HG03432 (cell line): ENCODE data around the gene KDM4B.

ENCODE experiments used
- ATAC-seq: cut with Tn5 transposase; IDR thresholded peaks from one replicate; pipeline ENCODE4 v1.9.1; 2021; ENCODE audit warnings: mild to moderate bottlenecking, moderate library complexity; ENCODE audit not compliant: unreplicated experiment

KDM4B gene

DNA sequence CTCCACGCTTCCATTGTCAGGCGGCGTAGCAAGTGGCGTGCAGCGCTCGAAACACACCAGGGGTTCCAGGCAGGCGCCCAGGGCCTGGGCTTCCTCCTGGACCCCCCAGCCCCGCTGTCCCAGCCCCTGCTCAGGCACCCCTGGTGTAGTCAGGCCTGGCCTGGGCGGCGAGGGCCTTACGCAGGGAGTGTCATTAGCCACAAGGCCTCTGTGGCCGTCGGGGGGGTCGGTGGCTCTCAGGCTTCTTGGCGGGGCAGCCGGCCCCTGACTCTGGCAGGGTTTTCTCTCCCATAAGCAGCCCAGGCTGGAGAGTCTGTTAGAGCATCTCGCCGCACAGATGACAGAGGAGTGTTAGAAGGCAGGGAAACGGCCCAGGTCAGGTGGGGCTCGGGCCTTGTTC is 116.7 kb downstream of the KDM4B start:
- no peak for ATAC-seq

DNA sequence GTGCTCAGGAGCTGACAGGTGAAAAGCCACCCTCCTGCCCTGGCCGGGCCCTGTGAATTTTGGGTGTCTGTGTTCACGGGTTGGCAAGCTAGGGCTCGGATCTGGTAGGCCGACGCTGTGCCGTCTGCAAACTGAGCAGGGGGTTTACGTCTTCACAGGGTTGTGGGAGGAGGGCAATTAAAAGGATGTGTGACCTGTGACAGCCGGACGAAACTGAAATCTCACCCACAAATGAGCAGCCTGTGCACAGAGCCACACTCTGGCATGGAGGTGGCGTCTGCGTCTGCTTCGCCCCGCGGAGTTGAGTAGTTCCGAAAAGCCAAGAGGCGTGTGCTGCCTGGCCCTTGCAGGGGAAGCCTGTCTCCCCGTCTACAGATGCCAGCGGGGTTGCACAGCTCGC is 117.3 kb downstream of the KDM4B start:
- ATAC-seq, result no peak

DNA sequence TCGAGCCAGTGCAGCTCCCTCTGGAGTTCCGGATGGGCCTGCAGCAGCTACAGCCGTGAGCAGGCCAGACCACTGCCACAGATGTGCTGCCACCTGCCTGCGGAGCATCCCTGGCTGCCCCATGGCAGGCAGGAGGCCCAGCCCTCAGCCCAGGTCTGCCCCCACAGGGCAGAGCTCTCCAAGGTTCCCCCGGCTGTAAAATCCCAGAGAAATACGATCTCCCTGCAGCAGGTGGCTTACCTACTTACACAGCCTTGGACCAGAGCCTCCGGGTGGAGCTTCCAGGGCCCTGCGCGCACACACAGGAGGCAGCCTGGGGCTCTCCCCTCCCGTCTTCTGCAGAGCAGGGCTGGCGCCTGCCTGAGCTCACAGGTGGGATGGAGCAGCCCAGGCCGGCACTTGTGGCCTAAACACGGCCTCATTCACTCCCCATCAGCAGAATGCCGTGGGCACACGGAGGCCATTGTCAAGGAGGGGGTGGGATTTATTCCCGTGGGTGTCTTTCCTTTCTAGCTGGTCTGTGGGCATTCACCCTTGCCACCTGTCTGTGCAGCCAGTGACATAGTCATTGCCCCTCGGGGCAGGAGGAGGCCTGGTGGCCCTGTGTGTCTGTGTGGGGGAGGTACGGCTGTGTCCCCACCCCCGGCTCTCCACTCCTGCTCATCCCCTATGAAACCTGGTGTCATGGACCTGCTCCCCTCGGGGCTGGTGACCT is 118.0 kb downstream of the KDM4B start:
- ATAC-seq, result no peak

DNA sequence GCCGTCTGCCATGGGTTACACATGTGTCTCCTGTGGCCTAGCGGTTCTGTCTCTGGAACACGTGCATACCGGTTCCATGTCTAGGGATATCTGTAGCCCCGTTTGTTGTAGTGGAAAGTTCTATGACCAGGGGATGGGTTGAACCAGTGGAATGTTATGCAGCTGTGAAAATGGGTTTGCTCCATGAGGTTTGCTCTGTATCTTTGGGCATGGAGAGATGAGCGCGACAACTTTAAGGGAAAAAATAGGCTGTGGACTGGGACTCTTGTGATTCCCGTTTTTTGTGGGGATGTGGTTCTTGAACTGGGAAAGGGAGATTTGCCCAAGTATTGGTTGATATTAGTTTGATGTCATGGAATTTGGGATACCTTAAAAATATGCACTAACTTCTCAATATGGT is 120.4 kb downstream of the KDM4B start:
- no peak for ATAC-seq

DNA sequence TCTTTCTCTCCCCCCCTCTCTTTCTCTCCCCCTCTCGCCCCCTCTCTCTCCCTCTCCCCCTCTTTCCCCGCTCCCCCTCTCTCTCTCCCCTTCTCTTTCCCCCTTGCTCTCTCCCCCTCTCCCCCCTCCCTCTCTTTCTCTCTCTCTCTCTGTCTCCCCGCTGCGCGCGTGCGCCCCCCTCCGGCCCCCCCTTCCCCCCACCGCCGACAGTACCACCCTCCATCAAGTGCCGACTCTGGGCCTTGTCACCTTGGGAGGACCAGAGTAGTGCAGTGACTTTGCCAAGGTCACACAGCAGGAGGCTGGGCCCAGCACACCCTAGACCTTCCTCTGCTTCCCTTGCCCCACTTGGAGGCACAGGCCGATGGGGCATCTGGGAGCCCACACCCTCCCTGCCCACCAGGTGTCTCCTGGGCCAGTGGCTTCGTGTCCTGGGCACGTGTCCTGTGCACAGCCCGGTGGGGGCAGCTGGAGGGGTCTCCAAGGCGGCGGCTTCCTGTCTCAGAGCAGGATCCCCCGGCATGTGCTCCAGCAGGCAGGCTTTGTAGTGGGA is 121.6 kb downstream of the KDM4B start:
- ATAC-seq, result no peak

DNA sequence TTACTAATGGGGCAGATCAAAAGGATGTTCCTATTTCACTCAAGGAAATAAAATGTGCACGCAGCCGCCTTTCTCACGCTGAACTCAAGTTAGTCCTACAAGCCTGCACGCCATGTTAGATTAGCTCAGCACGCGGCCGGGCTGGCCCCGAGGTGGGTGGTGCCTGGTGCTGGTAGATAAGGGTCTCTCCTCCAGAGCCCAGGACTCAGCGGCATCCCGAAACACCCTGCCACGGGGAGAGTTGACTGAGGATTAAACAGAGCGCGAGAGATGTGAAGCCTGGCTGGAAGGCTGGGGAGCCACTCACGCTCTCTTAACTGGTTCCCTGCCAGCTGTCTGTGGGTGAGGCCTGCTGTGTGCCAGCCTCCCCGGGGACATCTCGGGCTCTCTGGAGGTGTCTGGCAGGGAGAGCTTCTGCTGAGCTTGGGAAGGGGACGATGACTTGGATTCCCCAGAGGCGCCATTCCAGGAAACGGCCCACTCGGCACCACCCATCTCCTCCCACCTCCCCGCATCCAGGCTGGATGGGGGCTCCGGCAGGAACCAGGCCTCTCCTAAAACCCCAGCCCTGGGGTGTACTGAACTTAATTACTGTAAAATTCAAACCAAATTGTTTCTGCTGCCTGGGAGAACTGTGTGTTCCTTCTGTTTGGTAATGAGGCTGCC is 122.2 kb downstream of the KDM4B start:
- no peak for ATAC-seq

DNA sequence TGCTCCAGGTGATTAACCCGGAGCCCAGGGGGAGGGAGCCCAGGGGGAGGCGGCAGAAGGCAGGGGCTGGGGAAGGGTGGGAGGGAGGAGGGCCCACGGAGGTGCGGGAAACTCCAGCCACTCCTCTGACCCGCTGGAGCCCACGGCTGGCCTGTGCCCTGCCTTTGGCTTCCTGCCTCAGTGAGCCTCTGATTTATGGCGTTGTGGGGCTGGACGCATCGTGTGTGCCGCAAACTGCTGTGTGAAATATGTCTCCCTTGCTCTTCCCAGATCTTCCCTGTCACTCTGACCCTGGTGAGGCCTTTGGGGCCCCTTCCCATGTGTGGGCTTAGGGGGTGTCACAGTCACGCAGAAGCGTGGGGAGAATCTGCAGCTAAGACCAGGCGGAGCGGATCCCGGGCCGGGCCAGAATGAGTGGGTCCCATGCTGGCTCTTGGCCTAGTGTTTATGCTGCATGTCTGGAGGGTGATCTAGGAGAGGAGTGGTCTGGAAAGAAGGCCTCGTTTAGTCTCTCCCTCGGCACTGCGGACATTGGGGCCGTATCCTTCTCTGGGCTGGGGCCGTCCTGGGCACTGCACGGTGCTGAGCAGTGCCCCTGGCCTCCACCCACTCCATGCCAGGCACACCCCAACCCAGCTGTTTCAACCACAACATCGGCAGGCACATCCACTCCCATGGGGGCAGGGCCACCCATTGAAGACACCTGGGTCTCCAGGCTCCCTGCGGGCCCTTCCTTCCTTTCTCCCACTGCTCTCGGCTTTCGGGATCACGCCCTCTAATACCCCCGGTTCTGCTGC is 123.0 kb downstream of the KDM4B start:
- no peak for ATAC-seq

DNA sequence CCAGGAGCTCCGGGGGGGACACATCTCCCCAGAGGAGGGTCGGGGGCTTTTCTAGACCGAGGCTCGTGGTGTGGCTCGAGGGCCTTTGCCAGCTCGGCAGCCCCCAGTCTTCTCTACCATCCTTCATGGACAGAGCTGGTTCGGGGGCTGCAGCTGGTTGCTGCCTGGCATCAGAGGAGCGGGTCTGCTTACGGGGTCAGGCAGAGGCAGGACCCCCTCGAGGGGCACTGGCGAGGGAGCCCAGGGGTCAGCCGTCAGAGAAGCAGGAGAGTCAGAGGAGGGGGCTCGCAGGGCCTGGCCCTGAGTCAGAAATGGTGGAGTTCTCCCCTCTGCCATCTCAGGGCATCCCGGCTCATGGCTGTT is 123.5 kb downstream of the KDM4B start:
- no peak for ATAC-seq

DNA sequence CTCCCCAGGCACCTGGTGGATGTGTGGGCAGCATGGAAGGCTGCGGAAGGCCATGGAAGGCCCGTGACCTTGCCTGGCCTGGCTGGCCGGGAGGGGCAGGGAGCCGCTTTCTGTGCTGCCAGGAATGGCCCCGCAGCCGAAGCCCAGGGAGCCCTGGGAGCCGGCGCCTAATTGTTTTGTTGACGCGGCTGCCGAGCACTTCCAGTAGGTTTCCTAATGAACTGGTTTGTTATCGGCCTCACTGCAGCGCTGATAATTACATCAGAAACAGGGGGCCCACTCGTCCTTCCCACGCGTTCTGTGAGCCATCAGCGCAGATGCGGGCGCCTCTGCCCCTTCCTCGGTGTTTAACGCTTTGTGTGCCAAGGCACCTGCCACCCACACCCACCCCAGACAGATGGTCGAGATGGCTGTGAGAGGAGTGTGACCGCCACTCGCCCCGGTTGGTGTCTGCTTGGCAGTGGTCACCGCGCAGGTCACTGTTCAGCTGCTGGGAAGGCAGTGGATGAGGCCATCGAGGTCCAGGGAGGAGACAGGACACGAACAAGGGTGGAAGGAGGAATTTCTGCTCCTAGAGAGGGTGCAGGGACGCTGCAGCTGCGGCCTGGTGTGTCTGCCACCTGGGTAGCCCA is 124.5 kb downstream of the KDM4B start:
- no peak for ATAC-seq

DNA sequence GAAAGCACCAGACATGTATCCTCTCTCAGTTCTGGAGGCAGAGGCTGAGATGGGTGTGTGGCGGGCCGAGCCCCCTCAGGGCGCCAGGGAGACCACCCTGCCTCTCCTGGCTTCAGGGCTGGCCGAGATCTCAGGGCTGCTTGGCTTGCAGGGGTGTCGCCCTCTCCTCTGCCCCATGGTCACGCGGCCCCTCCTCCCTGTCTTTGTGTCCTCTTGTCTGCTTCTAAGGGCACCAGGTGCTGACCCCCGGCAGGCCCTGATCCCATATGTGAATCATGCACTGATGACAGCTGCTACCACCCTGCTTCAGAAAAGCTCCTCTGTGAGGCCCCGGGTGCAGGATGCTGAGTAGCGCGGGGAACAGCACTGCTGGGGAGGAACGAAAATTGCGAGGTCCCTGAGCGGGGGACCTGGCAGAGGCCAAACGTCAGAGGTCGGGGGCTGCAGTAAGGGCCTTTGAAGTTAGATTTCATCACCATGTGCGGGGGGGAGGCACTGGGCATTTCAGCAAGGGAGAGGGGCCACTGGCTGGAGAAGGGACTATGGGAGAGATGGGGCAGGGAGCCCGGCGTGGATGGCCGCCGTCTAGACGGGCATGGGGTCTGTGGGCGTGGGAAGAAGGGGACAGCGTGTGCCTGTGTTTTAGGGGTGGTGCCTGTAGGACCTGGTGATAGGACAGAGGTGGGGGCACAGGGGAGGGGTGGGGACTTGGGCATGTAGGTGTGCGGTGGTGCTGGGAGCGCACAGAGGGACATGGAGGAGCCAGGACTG is 125.2 kb downstream of the KDM4B start:
- no peak for ATAC-seq

DNA sequence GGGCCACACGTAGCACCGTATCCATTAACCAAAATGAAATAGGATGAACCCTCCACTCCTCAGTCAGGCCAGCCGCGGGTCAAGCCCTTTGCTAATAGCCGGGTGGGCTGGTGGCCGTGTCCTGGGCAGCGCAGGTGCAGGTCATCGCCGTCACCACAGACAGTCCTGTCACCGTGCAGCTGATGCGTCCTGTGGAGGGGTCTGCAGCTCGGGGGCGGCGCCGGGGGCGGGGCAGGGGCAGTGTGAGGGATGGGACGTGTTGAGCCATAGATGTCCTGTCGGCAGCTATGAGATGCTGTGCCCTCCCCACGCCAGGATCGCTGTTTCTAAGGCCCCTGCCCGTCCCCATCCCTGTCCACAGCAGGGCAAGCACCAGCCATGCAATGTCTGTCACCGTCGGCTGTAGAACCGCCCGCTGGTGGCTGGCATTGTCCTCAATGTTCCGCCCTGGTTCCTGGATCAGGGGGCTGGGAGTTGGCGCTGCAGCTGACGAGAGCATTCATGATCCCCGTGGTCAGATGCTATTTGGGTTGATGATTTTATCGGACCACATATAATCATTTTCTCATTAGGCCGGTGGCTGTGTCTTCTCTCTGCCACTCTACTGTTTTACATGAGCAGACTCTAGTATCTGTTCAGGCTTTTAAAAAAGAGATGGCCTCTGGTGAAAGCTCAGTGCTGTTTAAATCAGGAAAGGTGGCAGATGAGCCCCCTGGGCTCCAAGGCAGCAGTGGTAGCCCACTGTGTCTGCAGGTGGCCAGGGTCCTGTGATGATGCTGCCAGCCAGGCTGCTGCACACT is 126.1 kb downstream of the KDM4B start:
- no peak for ATAC-seq

DNA sequence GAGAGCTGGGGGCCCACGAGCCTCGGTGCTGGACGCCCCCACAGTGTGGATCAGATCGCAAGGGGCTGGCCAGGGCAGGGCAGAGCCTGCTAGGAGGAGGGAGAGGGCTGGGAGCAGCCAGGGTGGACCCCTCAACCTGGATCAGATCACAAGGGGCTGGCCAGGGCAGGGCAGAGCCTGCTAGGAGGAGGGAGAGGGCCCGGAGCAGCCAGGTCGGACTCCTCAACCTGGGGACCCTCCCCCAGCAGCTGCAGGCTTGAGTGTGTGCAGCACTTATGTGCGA is 126.6 kb downstream of the KDM4B start:
- ATAC-seq, result no peak

DNA sequence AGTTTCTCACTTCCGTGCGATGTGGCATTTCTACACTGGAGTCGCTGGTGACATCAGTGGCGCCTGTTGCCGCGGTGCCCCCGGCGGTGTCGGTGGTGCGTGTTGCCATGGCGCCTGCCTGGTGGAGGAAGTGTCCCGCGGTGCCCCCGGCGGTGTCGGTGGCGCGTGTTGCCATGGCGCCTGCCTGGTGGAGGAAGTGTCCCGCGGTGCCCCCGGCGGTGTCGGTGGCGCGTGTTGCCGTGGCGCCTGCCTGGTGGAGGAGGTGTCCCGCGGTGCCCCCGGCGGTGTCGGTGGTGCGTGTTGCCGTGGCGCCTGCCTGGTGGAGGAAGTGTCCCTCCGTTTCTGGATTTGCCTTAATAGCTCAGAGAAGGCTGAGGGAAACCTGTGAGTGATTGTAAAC is 127.6 kb downstream of the KDM4B start:
- no peak for ATAC-seq

DNA sequence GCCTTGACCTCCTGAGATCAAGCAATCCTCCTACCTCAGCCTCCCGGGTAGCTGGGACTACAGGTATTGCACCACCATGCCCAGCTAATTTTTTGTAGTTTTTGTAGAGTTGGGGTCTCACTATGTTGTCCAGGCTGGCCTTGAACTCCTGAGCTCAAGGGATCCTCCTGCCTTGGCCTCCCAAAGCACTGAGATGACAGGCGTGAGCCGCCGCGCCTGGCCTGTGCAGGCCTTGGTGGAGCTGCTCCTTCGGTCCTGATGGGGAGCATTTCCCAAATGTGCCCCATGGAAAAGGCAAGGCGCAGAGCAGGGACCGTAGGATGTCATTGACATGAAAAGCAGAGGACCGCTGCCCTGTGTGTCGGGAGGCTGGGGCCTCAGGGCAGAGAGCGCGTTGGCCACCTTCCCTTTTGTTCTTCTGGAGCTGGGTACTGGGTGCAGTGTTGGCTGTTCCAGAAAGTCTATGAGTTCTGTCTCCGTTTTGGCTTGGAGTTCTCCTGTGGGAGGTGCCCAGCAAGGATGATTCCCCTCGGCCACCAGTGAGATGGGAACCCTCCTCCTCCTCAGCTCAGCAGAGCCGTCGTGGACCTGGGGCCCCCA is 128.5 kb downstream of the KDM4B start:
- no peak for ATAC-seq

DNA sequence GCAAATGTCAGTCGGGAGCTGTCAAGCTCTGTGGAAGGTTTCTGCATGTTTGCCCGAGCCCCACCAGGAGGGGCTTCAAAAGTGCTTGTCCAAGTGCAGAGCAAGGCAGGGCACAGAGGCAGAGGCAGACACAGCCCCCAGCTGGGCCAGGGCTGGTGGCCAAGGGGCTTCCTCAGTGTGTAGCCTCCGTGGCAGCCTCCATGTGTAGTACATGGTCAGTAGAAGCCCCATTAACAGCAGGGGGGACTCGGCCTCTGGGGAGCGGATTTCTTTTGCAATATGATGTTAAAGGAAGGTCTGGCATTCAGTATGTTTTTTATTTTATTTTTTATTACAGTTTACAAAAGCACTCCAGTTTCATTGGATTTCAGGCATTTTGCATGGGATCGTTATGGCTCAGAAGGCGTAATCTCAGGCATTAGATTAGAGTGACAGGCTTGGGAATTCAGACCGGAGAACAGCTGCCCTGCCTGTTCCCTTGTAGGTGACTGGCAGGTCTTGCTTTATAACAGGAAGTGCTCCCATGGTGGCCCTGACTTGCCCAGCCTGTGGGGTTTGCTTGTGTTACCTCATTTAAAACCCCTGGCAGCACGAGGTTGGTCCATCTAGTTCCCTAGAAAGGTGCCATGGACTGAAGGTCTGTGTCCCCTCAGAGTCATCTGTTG is 129.2 kb downstream of the KDM4B start:
- ATAC-seq, result no peak

DNA sequence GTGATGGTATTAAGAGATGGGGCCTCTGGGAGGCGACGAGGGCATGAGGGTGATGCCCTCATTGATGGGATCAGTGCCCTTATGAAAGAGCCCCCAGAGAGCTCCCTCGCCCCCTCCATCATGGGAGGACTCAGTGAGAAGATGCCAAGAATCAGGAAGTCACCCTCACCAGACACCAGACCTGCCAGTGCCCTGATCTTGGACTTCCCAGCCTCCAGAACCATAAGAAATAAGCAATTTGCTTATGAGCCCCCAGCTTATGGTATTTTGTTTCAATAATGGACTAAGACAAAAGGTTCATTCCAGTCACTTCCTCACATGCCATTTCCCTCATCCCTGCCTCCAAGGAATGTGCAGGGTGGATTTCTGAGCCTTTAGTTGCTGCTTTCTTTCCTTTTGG is 129.7 kb downstream of the KDM4B start:
- no peak for ATAC-seq

DNA sequence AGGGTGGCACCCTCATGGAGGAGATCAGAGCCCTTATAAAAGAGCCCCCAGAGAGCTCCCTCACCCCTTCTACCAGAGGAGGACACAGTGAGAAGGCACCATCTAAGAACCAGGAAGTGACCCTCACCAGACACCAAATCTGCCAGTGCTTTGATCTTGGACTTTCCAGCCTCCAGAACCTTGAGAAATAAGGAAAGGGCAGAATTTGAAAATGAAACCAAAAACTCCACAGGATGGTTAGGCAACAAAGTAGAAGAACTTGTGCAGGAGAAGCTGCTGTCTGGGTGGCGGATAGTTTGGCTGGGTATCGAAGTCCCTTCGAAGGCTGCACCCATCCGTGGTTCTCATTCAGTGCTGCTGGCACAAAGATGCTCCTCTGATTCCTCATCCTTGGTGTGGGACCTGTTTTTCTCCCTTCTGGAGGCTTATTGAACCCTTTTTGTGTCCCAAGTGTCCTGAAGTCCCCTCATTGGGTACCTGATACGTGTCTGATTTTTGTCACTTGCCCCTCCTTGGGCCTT is 130.8 kb downstream of the KDM4B start:
- no peak for ATAC-seq

DNA sequence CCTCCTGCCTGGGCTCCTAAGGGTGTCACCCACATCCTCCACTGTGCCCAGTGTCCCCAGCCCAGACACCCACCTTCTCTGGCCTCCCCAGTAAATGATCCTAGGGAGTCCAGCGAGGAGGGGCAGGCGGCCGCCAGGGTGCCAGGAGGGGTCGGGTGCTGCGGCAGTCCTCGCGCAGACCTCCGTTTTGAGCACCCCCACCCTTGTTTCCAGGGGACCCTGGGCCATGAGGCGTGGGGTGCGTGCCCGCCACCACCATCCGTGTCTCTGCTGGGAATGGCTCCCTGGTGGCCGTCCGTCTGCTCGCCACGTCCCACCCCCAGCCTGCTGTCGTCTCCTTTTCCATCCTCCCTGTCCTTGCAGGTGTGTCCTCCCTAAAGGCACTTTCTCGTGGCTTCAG is 133.0 kb downstream of the KDM4B start:
- no peak for ATAC-seq

DNA sequence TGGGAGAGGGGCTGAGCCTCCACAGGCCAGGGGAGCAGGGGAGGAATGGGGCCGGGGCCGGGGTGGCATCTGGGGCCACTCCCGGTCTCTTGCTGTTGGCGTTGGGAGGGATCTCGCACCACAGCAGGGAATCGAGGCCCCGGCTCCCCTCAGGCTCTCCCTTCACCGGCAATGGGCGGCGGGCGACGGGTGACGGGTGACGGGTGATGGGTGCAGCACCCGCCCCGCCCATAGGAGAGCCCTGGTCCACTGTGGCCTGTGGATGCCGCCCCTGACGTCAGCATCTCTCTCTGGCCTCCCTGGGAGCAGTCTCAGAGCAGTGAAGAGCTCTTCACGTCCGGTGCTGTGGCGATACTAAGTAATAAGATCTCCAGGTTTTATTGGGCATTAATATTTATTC is 133.6 kb downstream of the KDM4B start:
- ATAC-seq, result no peak
